Transverse colon (tissue), 4 donors: ENCODE data around the gene ACOT4.

Source experiments
- EP300 ChIP-seq: sonication (generic); formaldehyde crosslinking; IDR thresholded peaks from one replicate; pipeline ENCODE4 v1.6.1; 2017; ENCODE audit warnings: antibody characterized with exemption, low read depth
- POLR2A ChIP-seq: fragments of 450-650 bp; IDR thresholded peaks from one replicate; pipeline ENCODE4 v1.6.1; 2016; ENCODE audit warnings: antibody characterized with exemption, mild to moderate bottlenecking, moderate library complexity
- POLR2AphosphoS5 ChIP-seq, 3 donors: sonication (generic); formaldehyde crosslinking; IDR thresholded peaks; one replicate each; pipeline ENCODE4 v1.6.1; 2016; ENCODE audit warnings: antibody characterized with exemption in 3 of 3
- TF ChIP-seq, protein P1 (sequence below), 5 experiments: fragments of 200-600 bp in 3 of 5; fragments of 450-650 bp in 2 of 5; sonication (generic) in 3 of 5; IDR thresholded peaks; 1 replicate in 2 of 5; 2 replicates in 3 of 5; pipeline ENCODE4 v1.5.1; 2016 to 2017; ENCODE audit warnings: antibody characterized with exemption in 5 of 5, inconsistent platforms in 3 of 5, mild to moderate bottlenecking in 2 of 5, moderate library complexity in 1 of 5

DNA sequence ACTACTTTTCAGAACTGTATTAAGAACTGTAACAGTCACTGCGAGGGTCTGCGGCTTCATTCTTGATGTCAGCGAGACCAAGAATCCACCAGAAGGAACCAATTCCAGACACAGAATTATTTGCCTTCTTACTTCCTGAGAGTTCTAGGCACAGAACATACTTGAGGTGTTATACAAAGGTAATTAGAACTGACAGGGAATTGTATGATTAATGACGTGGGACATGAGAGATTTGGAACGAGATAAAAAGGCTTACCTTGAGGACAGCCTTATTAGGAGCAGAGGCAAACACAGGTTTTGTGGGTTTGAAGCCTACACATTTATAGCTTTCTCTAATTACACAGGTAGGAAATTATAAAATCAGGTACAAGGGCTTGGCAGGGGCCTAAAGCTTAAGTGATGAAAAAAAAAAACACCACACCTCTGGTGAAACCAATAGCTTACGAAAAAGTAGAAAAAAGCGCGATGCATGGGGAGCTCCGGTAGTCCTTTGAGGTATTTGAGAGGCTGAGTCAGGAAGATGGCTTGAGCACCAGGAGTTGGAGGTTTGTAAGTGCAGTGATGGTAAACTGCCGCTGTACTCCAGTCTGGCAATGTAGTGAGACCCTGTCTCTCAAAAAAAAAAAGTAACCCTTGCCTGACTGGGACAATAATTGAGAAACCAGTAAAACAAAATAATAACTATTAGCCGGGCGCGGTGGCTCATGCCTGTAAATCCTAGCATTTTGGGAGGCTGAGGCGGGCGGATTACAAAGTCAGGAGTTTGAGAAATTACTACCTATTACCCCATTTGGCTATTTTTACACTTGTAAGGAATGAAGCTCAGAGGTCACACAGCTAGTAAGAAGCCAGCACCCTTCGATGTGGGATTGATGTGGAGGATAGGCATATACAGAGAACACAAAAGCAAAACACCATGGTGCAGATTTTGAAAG lies 23.5 kb upstream of the ACOT4 start:
- TF ChIP-seq POLR2A (no peak), EP300 (no peak), POLR2AphosphoS5 (IDR thresholded peaks at IDR 0.05) (no peak)
- TF ChIP-seq, protein P1, sequence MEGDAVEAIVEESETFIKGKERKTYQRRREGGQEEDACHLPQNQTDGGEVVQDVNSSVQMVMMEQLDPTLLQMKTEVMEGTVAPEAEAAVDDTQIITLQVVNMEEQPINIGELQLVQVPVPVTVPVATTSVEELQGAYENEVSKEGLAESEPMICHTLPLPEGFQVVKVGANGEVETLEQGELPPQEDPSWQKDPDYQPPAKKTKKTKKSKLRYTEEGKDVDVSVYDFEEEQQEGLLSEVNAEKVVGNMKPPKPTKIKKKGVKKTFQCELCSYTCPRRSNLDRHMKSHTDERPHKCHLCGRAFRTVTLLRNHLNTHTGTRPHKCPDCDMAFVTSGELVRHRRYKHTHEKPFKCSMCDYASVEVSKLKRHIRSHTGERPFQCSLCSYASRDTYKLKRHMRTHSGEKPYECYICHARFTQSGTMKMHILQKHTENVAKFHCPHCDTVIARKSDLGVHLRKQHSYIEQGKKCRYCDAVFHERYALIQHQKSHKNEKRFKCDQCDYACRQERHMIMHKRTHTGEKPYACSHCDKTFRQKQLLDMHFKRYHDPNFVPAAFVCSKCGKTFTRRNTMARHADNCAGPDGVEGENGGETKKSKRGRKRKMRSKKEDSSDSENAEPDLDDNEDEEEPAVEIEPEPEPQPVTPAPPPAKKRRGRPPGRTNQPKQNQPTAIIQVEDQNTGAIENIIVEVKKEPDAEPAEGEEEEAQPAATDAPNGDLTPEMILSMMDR (IDR thresholded peaks at IDR 0.05), result no peak
